Duodenal mucosa (tissue), 2 donors: ENCODE measurements around the gene AVPR2.
A peak's percentile ranks its signal among the peaks of the same experiment; 100 is the strongest.

Experiments
- H3K27ac ChIP-seq: one replicate; pipeline ENCODE4 v1.7.0; 2013; ENCODE audit warnings: low read depth, low read length
- H3K27me3 ChIP-seq, 2 donors: one replicate each; pipeline ENCODE4 v1.7.0; 2013; ENCODE audit warnings: low read length in 2 of 2, control low read depth in 1 of 2; ENCODE audit not compliant: insufficient read depth in 2 of 2, control insufficient read depth in 1 of 2
- H3K36me3 ChIP-seq, 2 donors: one replicate each; pipeline ENCODE4 v1.7.0; 2013; ENCODE audit warnings: low read length in 2 of 2, control low read depth in 1 of 2; ENCODE audit not compliant: insufficient read depth in 2 of 2, control insufficient read depth in 1 of 2
- H3K4me1 ChIP-seq, 2 donors: one replicate each; pipeline ENCODE4 v1.7.0; 2013; ENCODE audit warnings: low read length in 2 of 2, control low read depth in 1 of 2; ENCODE audit not compliant: insufficient read depth in 2 of 2, control insufficient read depth in 1 of 2
- H3K4me3 ChIP-seq, 2 donors: one replicate each; pipeline ENCODE4 v1.7.0; 2013; ENCODE audit warnings: low read length in 2 of 2, low read depth in 1 of 2
- H3K9ac ChIP-seq, 2 donors: one replicate each; pipeline ENCODE4 v1.7.0; 2013; ENCODE audit warnings: low read length in 2 of 2, low read depth in 1 of 2
- H3K9me3 ChIP-seq, 2 donors: one replicate each; pipeline ENCODE4 v1.7.0; 2013; ENCODE audit warnings: low read length in 2 of 2, control low read depth in 1 of 2; ENCODE audit not compliant: control insufficient read depth in 1 of 2

Gene AVPR2

GRCh38 chrX:153941336-153942252, 37.1 kb downstream of the AVPR2 start:
- Histone ChIP-seq H3K27me3 (no peaks in the 10 kb centered on the region), H3K4me1 (peaks cover 0 to 11% of the 10 kb centered on the region in 2 donors), H3K36me3 (no peaks in the 10 kb centered on the region), H3K9ac (no peak overlapping the region), H3K27ac (no peak overlapping the region), H3K9me3 (no peaks in the 10 kb centered on the region), H3K4me3 (no peak overlapping the region)

GRCh38 chrX:153944140-153944799, 39.8 kb downstream of the AVPR2 start, which contains the start of gene RENBP:
TSS of gene RENBP (minus strand) at chrX:153944643. CDS start at chrX:153944610, 33 bp downstream.
- Histone ChIP-seq H3K4me1 (peaks cover 0 to 11% of the 10 kb centered on the region in 2 donors), H3K27ac (peak within 1 kb of the TSS; percentile 50), H3K9me3 (no peaks in the 10 kb centered on the region), H3K27me3 (no peaks in the 10 kb centered on the region), H3K9ac (no peak within 1 kb of the TSS), H3K36me3 (no peaks in the 10 kb centered on the region), H3K4me3 (peak within 1 kb of the TSS; percentile 50 to 51)

- Histone ChIP-seq H3K27me3 (no peaks in the 10 kb centered on the region), H3K9me3 (no peaks in the 10 kb centered on the region), H3K4me3 (no peak overlapping the region), H3K27ac (no peak overlapping the region), H3K9ac (no peak overlapping the region), H3K4me1 (peaks cover 0 to 11% of the 10 kb centered on the region in 2 donors), H3K36me3 (peaks cover 0 to 4% of the 10 kb centered on the region in 2 donors)
Observed at GRCh38 chrX:153944800-153945150, 40.3 kb downstream of the AVPR2 start.

- Histone ChIP-seq H3K27me3 (no peaks in the 10 kb centered on the region), H3K4me3 (no peak overlapping the region), H3K36me3 (peaks cover 6 to 18% of the 10 kb centered on the region in 2 donors), H3K4me1 (peaks cover 0 to 11% of the 10 kb centered on the region in 2 donors), H3K9me3 (no peaks in the 10 kb centered on the region), H3K27ac (no peak overlapping the region), H3K9ac (no peak overlapping the region)
Observed at GRCh38 chrX:153945956-153946943, 41.8 kb downstream of the AVPR2 start.

GRCh38 chrX:153947009-153947769, 42.7 kb downstream of the AVPR2 start:
- Histone ChIP-seq H3K9ac (no peak overlapping the region), H3K4me3 (no peak overlapping the region), H3K27me3 (no peaks in the 10 kb centered on the region), H3K4me1 (peaks cover 0 to 11% of the 10 kb centered on the region in 2 donors), H3K27ac (no peak overlapping the region), H3K36me3 (peaks cover 8 to 26% of the 10 kb centered on the region in 2 donors), H3K9me3 (no peaks in the 10 kb centered on the region)

GRCh38 chrX:153948002-153948466, 43.6 kb downstream of the AVPR2 start:
- H3K4me1 ChIP-seq: peaks cover 0 to 11% of the 10 kb centered on the region in 2 donors
- no peaks in the 10 kb centered on the region for H3K27me3 ChIP-seq
- H3K4me3 ChIP-seq: no peak overlapping the region
- no peak overlapping the region for H3K9ac ChIP-seq
- H3K36me3 ChIP-seq: peaks cover 8 to 34% of the 10 kb centered on the region in 2 donors
- H3K27ac ChIP-seq: no peak overlapping the region
- no peaks in the 10 kb centered on the region for H3K9me3 ChIP-seq

GRCh38 chrX:153948847-153949805, 44.7 kb downstream of the AVPR2 start:
- H3K36me3 ChIP-seq: peaks cover 8 to 41% of the 10 kb centered on the region in 2 donors
- no peaks in the 10 kb centered on the region for H3K27me3 ChIP-seq
- no peaks in the 10 kb centered on the region for H3K9me3 ChIP-seq
- no peak overlapping the region for H3K4me3 ChIP-seq
- no peak overlapping the region for H3K9ac ChIP-seq
- peak overlapping the region; percentile 10 for H3K27ac ChIP-seq
- H3K4me1 ChIP-seq: peaks cover 0 to 3% of the 10 kb centered on the region in 2 donors

- no peak overlapping the region for H3K27ac ChIP-seq
- peaks cover 8 to 48% of the 10 kb centered on the region in 2 donors for H3K36me3 ChIP-seq
- no peak overlapping the region for H3K9ac ChIP-seq
- H3K27me3 ChIP-seq: no peaks in the 10 kb centered on the region
- no peaks in the 10 kb centered on the region for H3K4me1 ChIP-seq
- no peaks in the 10 kb centered on the region for H3K9me3 ChIP-seq
- no peak overlapping the region for H3K4me3 ChIP-seq
Observed at GRCh38 chrX:153950127-153950526, 45.7 kb downstream of the AVPR2 start.
